KOPT-K1 (cell line): Measurements from ENCODE around the gene SNAI3.

ENCODE experiments used
- H3K27ac ChIP-seq: fragments of 200-600 bp; sonication (generic); 2 replicates; pipeline ENCODE4 v1.5.1; 2016; ENCODE audit warnings: antibody characterized with exemption, mild to moderate bottlenecking, low read depth, low read length; ENCODE audit not compliant: poor library complexity, severe bottlenecking
- H3K36me3 ChIP-seq: fragments of 200-600 bp; sonication (generic); 2 replicates; pipeline ENCODE4 v1.5.1; 2017; ENCODE audit warnings: antibody characterized with exemption, mild to moderate bottlenecking, low read length, moderate library complexity; ENCODE audit not compliant: insufficient read depth
- H3K9me3 ChIP-seq: fragments of 200-600 bp; sonication (generic); 2 replicates; pipeline ENCODE4 v1.5.1; 2017; ENCODE audit warnings: antibody characterized with exemption, low read length, mild to moderate bottlenecking; ENCODE audit not compliant: insufficient read depth, poor library complexity, severe bottlenecking

The SNAI3 gene

DNA sequence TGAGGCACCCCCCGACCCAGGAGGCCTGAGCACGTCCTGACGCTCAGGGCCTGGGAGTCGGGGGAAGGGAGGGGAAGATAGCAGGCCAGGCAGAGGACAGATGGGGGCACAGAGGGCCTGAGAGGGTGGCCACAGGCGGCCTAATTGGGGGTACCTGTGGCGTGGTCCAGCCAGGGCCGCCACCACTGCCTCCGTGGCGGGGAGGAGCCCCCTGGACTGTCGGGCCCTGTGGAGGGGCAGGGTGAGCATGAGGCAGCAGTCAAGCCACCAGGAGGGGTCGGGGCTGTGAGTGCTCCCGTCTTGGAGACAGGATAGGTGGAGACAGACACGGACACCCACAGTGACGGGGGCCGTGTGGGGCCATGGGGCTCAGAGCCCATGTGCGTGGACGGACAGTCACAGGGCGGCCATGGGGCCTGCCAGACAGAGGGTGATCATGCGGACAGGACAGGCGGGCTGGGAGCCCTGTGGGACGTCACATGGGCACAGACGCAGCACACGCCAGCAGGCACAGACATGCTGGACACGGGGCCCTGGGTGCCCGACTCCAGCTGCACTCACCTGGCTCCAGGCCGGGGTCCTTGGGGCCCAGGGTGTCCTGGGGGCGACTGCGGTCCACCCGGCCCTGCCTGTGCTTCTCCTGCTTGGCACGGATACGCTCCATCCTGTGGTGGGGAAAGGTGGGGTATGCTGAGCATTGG lies 38.7 kb upstream of the SNAI3 start:
- H3K9me3 ChIP-seq: no peaks in the 10 kb centered on the region
- peaks cover 87% of the 10 kb centered on the region for H3K36me3 ChIP-seq
- no peak overlapping the region for H3K27ac ChIP-seq

GRCh38 chr16:88723911-88724310 lies 37.6 kb upstream of the SNAI3 start:
- H3K36me3 ChIP-seq: peaks cover 93% of the 10 kb centered on the region

GRCh38 chr16:88723507-88723887 lies 37.2 kb upstream of the SNAI3 start:
- H3K36me3 ChIP-seq: peaks cover 97% of the 10 kb centered on the region
- no peak overlapping the region for H3K27ac ChIP-seq
- H3K9me3 ChIP-seq: no peaks in the 10 kb centered on the region

More at GRCh38 chr16:88723911-88724310, 37.6 kb upstream of the SNAI3 start:
- H3K9me3 ChIP-seq: no peaks in the 10 kb centered on the region
- H3K27ac ChIP-seq: no peak overlapping the region

DNA sequence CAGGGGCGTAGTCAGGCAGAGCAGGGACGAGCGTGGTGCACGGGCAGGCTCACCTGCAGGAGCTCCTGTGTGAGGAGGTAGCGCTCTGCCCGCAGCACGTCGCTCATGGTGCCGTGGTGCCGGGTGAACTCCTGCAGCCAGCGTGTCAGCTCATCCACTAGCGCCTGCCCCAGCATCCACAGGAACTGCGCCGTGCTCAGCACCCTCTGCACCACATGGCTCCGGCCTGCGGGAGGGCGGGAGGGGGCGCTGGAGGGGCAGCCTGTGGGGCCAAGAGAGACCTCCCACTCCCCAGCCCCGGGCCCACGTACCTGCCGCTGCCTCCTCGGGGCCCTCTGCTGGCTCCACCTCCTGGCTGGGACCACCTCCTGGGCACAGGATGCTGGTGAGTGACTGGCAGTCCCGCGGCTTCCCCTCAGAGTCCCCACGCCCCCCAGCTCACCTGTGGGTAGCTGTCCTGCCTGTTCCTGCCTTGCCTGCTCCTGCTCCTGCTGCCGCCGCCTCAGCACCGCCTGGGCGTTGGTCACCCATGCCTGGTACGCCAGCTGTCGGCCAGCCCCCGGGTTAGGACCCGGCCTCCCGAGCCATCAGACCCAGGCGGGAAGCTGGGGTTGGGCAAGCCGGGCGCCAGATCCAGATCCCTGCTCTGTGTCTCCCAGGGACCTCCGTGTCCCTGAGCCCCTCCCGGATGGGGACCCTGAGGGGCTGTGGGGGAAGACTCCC lies 36.6 kb upstream of the SNAI3 start:
- Histone ChIP-seq H3K36me3 (peaks cover 100% of the 10 kb centered on the region), H3K9me3 (no peaks in the 10 kb centered on the region), H3K27ac (no peak overlapping the region)

- Histone ChIP-seq H3K27ac (no peak overlapping the region), H3K9me3 (no peaks in the 10 kb centered on the region), H3K36me3 (peaks cover 100% of the 10 kb centered on the region)
These were observed 35.8 kb upstream of the SNAI3 start for GRCh38 chr16:88721815-88722755.

- Histone ChIP-seq H3K36me3 (peaks cover 100% of the 10 kb centered on the region), H3K27ac (no peak overlapping the region), H3K9me3 (no peaks in the 10 kb centered on the region)
These were observed 34.9 kb upstream of the SNAI3 start for GRCh38 chr16:88721236-88721635.

DNA sequence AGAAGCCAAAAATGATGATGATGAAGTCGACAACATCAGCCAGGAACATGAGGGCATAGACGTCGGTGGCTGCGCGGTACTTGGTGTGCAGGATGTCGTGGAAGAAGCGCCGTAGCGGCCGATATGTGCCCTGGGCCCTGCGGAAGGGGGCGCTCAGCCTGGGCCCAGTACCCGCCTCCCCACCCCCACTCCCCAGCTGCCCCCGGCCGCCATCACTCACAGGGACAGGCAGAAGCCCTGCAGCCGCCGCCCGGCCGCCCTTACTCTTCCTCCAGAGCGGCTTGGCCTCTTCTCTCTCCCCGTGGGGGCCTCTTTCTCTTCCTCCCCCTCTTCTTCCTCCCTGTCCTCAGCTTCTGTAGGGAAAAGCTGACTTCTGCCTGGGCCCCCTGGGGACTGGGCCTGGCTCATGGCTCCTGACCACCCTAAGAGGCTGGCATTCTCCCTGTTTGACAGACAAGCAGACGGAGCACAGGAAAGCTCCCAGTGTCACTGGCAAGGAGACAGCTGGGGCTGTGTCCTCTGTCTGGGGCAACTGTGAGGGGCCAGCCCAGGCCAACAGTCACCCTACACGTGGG lies 34.2 kb upstream of the SNAI3 start:
- Histone ChIP-seq H3K9me3 (no peaks in the 10 kb centered on the region), H3K36me3 (peaks cover 100% of the 10 kb centered on the region), H3K27ac (no peak overlapping the region)

DNA sequence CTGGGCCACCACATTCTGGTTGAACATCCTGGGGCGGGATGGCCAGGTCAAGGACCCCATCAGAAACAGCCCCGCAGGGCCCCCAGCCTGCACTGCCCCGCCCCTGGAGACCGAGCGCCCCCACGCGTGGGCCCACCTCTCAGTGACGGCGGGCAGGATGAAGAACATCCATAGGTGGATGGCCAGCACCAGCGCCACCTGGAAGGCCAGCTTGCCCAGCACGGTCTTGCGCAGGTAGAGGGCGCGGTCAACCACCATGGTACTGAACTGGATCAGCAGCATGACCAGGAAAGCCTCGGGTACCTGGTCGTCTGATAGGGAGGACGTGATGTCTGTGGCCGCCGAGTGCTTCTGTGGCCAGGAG lies 33.6 kb upstream of the SNAI3 start:
- Histone ChIP-seq H3K27ac (no peak overlapping the region), H3K36me3 (peaks cover 100% of the 10 kb centered on the region), H3K9me3 (no peaks in the 10 kb centered on the region)

DNA sequence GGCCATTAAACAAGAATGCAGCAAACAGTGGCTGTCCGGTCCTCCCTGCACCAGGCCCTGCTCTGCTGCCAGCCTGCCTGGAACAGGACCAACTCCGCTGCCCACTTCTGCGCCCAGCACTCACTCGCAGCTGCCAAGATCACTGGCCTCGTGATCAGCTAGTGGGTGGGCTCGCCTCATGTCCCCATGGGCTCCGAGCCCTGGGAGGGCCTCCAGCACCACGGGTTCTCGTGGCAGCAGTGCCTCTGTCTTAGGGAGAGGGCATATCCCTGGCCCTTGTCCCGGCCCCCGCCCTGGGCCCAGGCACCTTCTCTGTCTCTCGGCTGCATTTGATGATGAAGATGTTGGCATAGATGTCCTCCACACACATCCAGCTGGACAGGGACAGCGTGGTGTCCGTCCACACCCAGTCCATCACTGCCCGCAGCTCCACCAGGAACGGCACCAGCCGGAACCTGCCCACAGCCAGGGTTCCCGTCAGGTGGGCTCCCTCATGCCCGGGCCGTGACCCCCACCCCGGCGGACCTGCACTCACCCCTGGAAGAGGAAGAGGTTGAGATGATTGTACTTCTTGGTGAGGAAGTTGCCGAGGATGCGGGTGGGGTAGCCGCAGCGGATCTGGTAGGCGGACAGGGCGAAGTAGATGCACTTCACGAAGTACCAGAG lies 33.1 kb upstream of the SNAI3 start:
- no peak overlapping the region for H3K27ac ChIP-seq
- no peaks in the 10 kb centered on the region for H3K9me3 ChIP-seq
- H3K36me3 ChIP-seq: peaks cover 100% of the 10 kb centered on the region

- Histone ChIP-seq H3K27ac (no peak overlapping the region), H3K36me3 (peaks cover 100% of the 10 kb centered on the region), H3K9me3 (no peaks in the 10 kb centered on the region)
These were observed 31.9 kb upstream of the SNAI3 start for GRCh38 chr16:88718178-88718577.

DNA sequence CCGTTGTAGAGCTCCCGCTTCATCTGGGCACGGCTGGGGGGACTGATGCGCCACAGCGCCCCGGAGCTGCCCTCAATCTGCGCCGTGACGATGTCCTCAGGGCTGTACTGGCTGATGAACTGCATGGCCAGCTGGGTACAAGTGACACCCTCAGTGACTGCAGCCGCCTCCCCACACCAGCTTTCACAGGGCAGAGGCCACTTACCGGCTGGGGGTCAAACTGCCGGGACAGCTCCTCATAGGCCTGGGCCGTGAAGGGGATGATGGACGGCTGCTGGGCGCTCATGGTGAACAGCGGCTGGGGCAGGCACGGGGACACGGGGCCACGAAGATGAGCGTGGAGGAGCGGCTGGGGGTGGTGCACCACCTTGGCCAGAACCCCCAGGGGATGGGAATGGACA lies 30.3 kb upstream of the SNAI3 start:
- Histone ChIP-seq H3K36me3 (peaks cover 90% of the 10 kb centered on the region), H3K27ac (no peak overlapping the region), H3K9me3 (no peaks in the 10 kb centered on the region)

DNA sequence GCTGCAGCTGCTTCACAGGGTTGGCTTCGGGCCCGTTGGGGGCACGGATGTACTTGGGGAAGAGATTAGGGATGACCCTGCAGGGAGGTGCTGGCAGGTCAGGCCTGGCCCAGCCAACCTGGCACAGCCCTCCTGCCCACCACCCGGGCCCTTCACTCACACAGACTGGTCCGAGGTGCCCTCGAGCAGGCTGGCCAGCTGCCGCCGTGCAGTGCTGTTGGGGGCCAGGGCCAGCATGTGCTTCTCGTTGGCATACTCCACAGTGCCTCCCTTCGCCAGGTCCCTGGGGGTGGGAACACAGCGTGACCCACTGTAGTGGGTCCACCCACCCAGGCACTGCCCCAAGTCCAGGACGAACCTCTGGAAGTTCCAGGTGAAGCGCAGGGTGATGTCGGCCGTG lies 29.9 kb upstream of the SNAI3 start:
- peaks cover 90% of the 10 kb centered on the region for H3K36me3 ChIP-seq

GRCh38 chr16:88715312-88716190 lies 29.2 kb upstream of the SNAI3 start:
- H3K9me3 ChIP-seq: no peaks in the 10 kb centered on the region
- no peak overlapping the region for H3K27ac ChIP-seq
- H3K36me3 ChIP-seq: peaks cover 90% of the 10 kb centered on the region

More for the DNA sequence above, 29.9 kb upstream of the SNAI3 start:
- Histone ChIP-seq H3K9me3 (no peaks in the 10 kb centered on the region), H3K27ac (no peak overlapping the region)
